Effector memory CD8-positive, alpha-beta T cell (primary cell): ENCODE data around the gene RBFA.

Experiments used
- ATAC-seq: fragments of 150-1000 bp; cut with Tn5 transposase; replicated peaks from 2 replicates; pipeline ENCODE4 v1.10.0; 2021; ENCODE audit warnings: mild to moderate bottlenecking, moderate library complexity
- DNase-seq, 3 experiments: peaks; one replicate each; pipeline ENCODE4 v3.0.0; 2021
- H3K27ac Mint-ChIP-seq, 2 donors: one replicate each; pipeline ENCODE4 v1.8.0; 2022; ENCODE audit warnings: mild to moderate bottlenecking in 2 of 2, mixed read lengths in 2 of 2, moderate library complexity in 2 of 2
- H3K27me3 Mint-ChIP-seq, 2 donors: one replicate each; pipeline ENCODE4 v1.8.0; 2022; ENCODE audit warnings: mixed read lengths in 2 of 2
- H3K36me3 Mint-ChIP-seq: one replicate; pipeline ENCODE4 v1.8.0; 2022; ENCODE audit warnings: mild to moderate bottlenecking, moderate library complexity, mixed read lengths; ENCODE audit not compliant: insufficient read depth
- H3K4me1 Mint-ChIP-seq, 2 donors: one replicate each; pipeline ENCODE4 v1.8.0; 2022; ENCODE audit warnings: low read depth in 2 of 2, mixed read lengths in 2 of 2
- H3K4me3 Mint-ChIP-seq, 2 donors: one replicate each; pipeline ENCODE4 v1.8.0; 2022; ENCODE audit warnings: mild to moderate bottlenecking in 2 of 2, mixed read lengths in 2 of 2, moderate library complexity in 2 of 2
- H3K9me3 Mint-ChIP-seq, 2 donors: one replicate each; pipeline ENCODE4 v1.8.0; 2022; ENCODE audit warnings: mixed read lengths in 2 of 2

The RBFA gene

GRCh38 chr18:80037869-80038630 is 3.8 kb downstream of the RBFA start:
- Mint-ChIP-seq H3K9me3 (peaks cover 0 to under 1% of the 10 kb centered on the region in 2 donors), H3K27me3 (no peaks in the 10 kb centered on the region), H3K4me3 (no peak overlapping the region), H3K4me1 (peaks cover 11 to 19% of the 10 kb centered on the region in 2 donors), H3K36me3 (peaks cover 39% of the 10 kb centered on the region), H3K27ac (no peak overlapping the region)
- no peak for ATAC-seq
- DNase-seq = no peak

GRCh38 chr18:80040515-80040914 is 6.3 kb downstream of the RBFA start:
- ATAC-seq (no peak), DNase-seq (no peak)
- Mint-ChIP-seq H3K27me3 (no peaks in the 10 kb centered on the region), H3K36me3 (peaks cover 20% of the 10 kb centered on the region), H3K4me3 (no peak overlapping the region), H3K9me3 (no peaks in the 10 kb centered on the region), H3K27ac (no peak overlapping the region), H3K4me1 (peaks cover under 1 to 5% of the 10 kb centered on the region in 2 donors)

GRCh38 chr18:80041424-80041823 is 7.2 kb downstream of the RBFA start:
- DNase-seq (no peak), ATAC-seq (no peak)
- Mint-ChIP-seq H3K4me3 (no peak overlapping the region), H3K4me1 (peaks cover 0 to 3% of the 10 kb centered on the region in 2 donors), H3K27ac (no peak overlapping the region), H3K36me3 (peaks cover 19% of the 10 kb centered on the region), H3K27me3 (no peaks in the 10 kb centered on the region), H3K9me3 (no peaks in the 10 kb centered on the region)

GRCh38 chr18:80042785-80043184 is 8.6 kb downstream of the RBFA start:
- H3K4me3 Mint-ChIP-seq = no peak overlapping the region
- no peaks in the 10 kb centered on the region for H3K9me3 Mint-ChIP-seq
- H3K36me3 Mint-ChIP-seq = peaks cover 16% of the 10 kb centered on the region
- peaks cover 0 to 3% of the 10 kb centered on the region in 2 donors for H3K4me1 Mint-ChIP-seq
- ATAC-seq (no peak), DNase-seq (no peak)
- H3K27me3 Mint-ChIP-seq = no peaks in the 10 kb centered on the region
- no peak overlapping the region for H3K27ac Mint-ChIP-seq

GRCh38 chr18:80044072-80044471 is 9.8 kb downstream of the RBFA start:
- Mint-ChIP-seq H3K4me3 (no peak overlapping the region), H3K36me3 (peaks cover 10% of the 10 kb centered on the region), H3K4me1 (no peaks in the 10 kb centered on the region), H3K27me3 (no peaks in the 10 kb centered on the region), H3K27ac (no peak overlapping the region), H3K9me3 (no peaks in the 10 kb centered on the region)
- DNase-seq (no peak), ATAC-seq (no peak)

GRCh38 chr18:80046011-80046410 is 11.8 kb downstream of the RBFA start:
- Mint-ChIP-seq H3K27ac (no peak overlapping the region), H3K9me3 (peaks cover 0 to under 1% of the 10 kb centered on the region in 2 donors)
- ATAC-seq = no peak

GRCh38 chr18:80046431-80046830 is 12.2 kb downstream of the RBFA start:
- Mint-ChIP-seq H3K36me3 (peaks cover 6% of the 10 kb centered on the region), H3K4me1 (no peaks in the 10 kb centered on the region)

More at GRCh38 chr18:80046011-80046410, 11.8 kb downstream of the RBFA start:
- DNase-seq = no peak
- no peak overlapping the region for H3K4me3 Mint-ChIP-seq
- H3K4me1 Mint-ChIP-seq = no peaks in the 10 kb centered on the region
- H3K36me3 Mint-ChIP-seq = peaks cover 6% of the 10 kb centered on the region
- H3K27me3 Mint-ChIP-seq = no peaks in the 10 kb centered on the region

DNA sequence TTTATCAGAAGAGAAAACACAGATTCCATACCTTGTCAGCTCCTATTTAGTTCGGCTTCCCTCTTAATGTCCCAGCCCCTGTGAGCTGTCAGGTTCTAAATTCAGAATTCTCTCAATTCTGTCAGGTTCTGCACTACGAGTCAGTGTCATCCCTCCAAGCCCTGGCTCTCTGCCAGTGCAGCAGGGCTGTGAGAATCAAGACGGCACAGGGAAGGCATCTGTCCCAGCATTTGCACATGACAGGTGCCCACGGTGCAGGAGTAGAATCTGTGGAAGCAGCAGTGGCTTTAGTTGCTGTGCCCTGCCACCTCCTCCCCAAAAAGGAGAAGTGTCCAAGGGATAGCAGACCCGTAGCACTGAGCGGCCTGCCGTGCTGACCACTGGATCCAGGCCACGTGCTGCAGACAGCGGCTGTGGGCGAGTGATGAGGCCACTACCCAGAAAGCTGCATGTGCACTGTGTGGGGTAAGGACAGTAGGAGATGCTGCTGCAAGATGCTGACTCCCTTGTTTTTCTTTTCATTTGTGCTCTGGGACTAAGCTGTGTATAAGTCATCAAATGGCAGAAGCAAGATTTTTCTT is 12.8 kb downstream of the RBFA start:
- ATAC-seq (no peak), DNase-seq (no peak)
- Mint-ChIP-seq H3K27ac (no peak overlapping the region), H3K36me3 (peaks cover 6% of the 10 kb centered on the region), H3K27me3 (no peaks in the 10 kb centered on the region), H3K9me3 (peaks cover 3 to 7% of the 10 kb centered on the region in 2 donors), H3K4me1 (no peaks in the 10 kb centered on the region), H3K4me3 (no peak overlapping the region)

More at GRCh38 chr18:80046431-80046830, 12.2 kb downstream of the RBFA start:
- no peak for DNase-seq
- Mint-ChIP-seq H3K9me3 (peaks cover 3 to 5% of the 10 kb centered on the region in 2 donors), H3K27me3 (no peaks in the 10 kb centered on the region), H3K4me3 (no peak overlapping the region), H3K27ac (no peak overlapping the region)
- ATAC-seq = no peak

- H3K27ac Mint-ChIP-seq = no peak overlapping the region
- H3K27me3 Mint-ChIP-seq = no peaks in the 10 kb centered on the region
- no peak overlapping the region for H3K4me3 Mint-ChIP-seq
- DNase-seq (no peak), ATAC-seq (no peak)
- H3K36me3 Mint-ChIP-seq = peaks cover 3% of the 10 kb centered on the region
- H3K4me1 Mint-ChIP-seq = no peaks in the 10 kb centered on the region
- peaks cover 7 to 8% of the 10 kb centered on the region in 2 donors for H3K9me3 Mint-ChIP-seq
Observed at GRCh38 chr18:80050797-80051196, 16.6 kb downstream of the RBFA start.

- Mint-ChIP-seq H3K36me3 (peaks cover 2% of the 10 kb centered on the region), H3K9me3 (peaks cover 13 to 35% of the 10 kb centered on the region in 2 donors), H3K4me1 (no peaks in the 10 kb centered on the region), H3K27ac (no peak overlapping the region), H3K4me3 (no peak overlapping the region), H3K27me3 (peaks cover 9 to 14% of the 10 kb centered on the region in 2 donors)
- ATAC-seq (no peak), DNase-seq (no peak)
Observed at GRCh38 chr18:80056095-80056494, 21.9 kb downstream of the RBFA start.

- peaks cover 7 to 30% of the 10 kb centered on the region in 2 donors for H3K9me3 Mint-ChIP-seq
Observed at GRCh38 chr18:80059945-80060344, 25.7 kb downstream of the RBFA start.

DNA sequence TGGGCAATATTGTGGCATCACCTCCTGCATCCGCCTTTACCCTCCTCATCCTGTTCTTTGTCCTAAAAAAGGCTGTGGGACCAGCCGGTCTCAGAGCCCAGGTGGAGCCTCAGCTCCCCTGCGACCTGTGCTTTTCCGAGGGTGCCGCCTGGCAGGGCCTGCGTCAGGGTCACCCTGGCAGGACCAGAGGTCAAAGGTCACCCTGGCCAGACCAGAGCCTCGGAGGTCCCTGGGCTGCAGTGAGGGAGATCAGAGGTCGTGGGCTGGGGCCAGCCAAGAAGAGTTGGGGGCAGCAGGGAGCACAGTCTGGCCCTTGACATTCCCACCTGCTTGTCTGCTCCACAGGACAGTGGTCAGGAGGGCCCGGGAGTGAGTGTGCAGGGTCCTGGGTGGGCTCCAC is 31.5 kb downstream of the RBFA start:
- no peaks in the 10 kb centered on the region for H3K4me1 Mint-ChIP-seq
- peaks cover 5 to 13% of the 10 kb centered on the region in 2 donors for H3K27me3 Mint-ChIP-seq
- peaks cover 0 to 2% of the 10 kb centered on the region in 2 donors for H3K9me3 Mint-ChIP-seq
- ATAC-seq (no peak), DNase-seq (no peak)
- no peak overlapping the region for H3K27ac Mint-ChIP-seq
- H3K36me3 Mint-ChIP-seq = no peaks in the 10 kb centered on the region
- H3K4me3 Mint-ChIP-seq = no peak overlapping the region

More at GRCh38 chr18:80059945-80060344, 25.7 kb downstream of the RBFA start:
- no peak for DNase-seq
- no peak overlapping the region for H3K4me3 Mint-ChIP-seq
- no peak overlapping the region for H3K27ac Mint-ChIP-seq
- H3K36me3 Mint-ChIP-seq = no peaks in the 10 kb centered on the region
- no peak for ATAC-seq
- H3K4me1 Mint-ChIP-seq = no peaks in the 10 kb centered on the region
- peaks cover 9 to 14% of the 10 kb centered on the region in 2 donors for H3K27me3 Mint-ChIP-seq

- Mint-ChIP-seq H3K27ac (peak overlapping the region in 1 of 2 donors; percentile 41), H3K36me3 (no peaks in the 10 kb centered on the region), H3K4me1 (no peaks in the 10 kb centered on the region), H3K27me3 (peaks cover 5 to 13% of the 10 kb centered on the region in 2 donors), H3K4me3 (no peak overlapping the region), H3K9me3 (no peaks in the 10 kb centered on the region)
- DNase-seq (no peak), ATAC-seq (no peak)
Observed at GRCh38 chr18:80067321-80067720, 33.1 kb downstream of the RBFA start.

DNA sequence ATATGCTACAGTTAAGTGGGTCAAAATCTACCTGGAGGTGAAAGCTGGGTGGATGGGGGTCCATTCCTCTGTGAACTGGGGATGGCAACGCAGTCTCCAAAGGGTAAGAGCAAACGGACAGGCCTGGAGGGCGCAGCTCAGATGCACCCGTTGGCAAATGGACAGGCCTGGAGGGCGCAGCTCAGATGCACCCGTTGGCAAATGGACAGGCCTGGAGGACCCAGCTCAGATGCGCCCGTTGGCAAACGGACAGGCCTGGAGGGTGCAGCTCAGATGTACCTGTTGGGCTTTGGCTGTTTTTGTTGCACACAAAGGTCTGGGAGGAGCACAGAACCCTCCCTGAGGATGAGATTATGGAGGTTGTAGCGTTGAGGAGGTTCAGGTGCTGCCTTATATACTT is 33.7 kb downstream of the RBFA start:
- no peak for ATAC-seq
- DNase-seq = no peak
- no peaks in the 10 kb centered on the region for H3K4me1 Mint-ChIP-seq
- no peaks in the 10 kb centered on the region for H3K36me3 Mint-ChIP-seq
- H3K27me3 Mint-ChIP-seq = peaks cover 5 to 13% of the 10 kb centered on the region in 2 donors
- peak overlapping the region in 1 of 2 donors; percentile 41 for H3K27ac Mint-ChIP-seq
- H3K9me3 Mint-ChIP-seq = no peaks in the 10 kb centered on the region
- no peak overlapping the region for H3K4me3 Mint-ChIP-seq
